CD8-positive, alpha-beta memory T cell (primary cell): ENCODE data around the gene HDGFL2. TPM values are rescaled to one million over a fixed set of nuclear protein-coding genes. Genes with fewer than 3 reads are reported as not detected.

ENCODE experiments used
- CTCF ChIA-PET: fragments of 350-600 bp; sonication (Branson Sonifier 250); formaldehyde crosslinking; loops from one replicate; lab custom pipeline; 2021; ENCODE audit warnings: antibody characterized with exemption; lab: Charles Lee
- POLR2A ChIA-PET: fragments of 350-600 bp; sonication (Branson Sonifier 250); formaldehyde crosslinking; loops from one replicate; lab custom pipeline; 2021; ENCODE audit warnings: antibody characterized with exemption; lab: Charles Lee
- DNase-seq, 5 donors: peaks; one replicate each; pipeline versions ENCODE4 v3.0.0 to v3.0.0-alpha.2; 2020 to 2022; ENCODE audit warnings: mixed read lengths in 1 of 5
- H3K27ac ChIP-seq: one replicate; pipeline ENCODE4 v1.7.0; 2013; ENCODE audit warnings: low read depth, mild to moderate bottlenecking, low read length, moderate library complexity
- H3K27me3 ChIP-seq: 2 replicates; pipeline ENCODE4 v1.7.0; 2013; ENCODE audit warnings: low read length, mild to moderate bottlenecking; ENCODE audit not compliant: insufficient read depth, poor library complexity, severe bottlenecking
- H3K36me3 ChIP-seq: 2 replicates; pipeline ENCODE4 v1.7.0; 2013; ENCODE audit warnings: mild to moderate bottlenecking, low read length, moderate library complexity; ENCODE audit not compliant: insufficient read depth
- H3K4me1 ChIP-seq: 2 replicates; pipeline ENCODE4 v1.7.0; 2013; ENCODE audit warnings: mild to moderate bottlenecking, low read length, moderate library complexity; ENCODE audit not compliant: insufficient read depth
- H3K4me3 ChIP-seq: 2 replicates; pipeline ENCODE4 v1.7.0; 2013; ENCODE audit warnings: mild to moderate bottlenecking, low read length
- H3K9me3 ChIP-seq: 2 replicates; pipeline ENCODE4 v1.7.0; 2013; ENCODE audit warnings: mild to moderate bottlenecking, low read length
- H3K27ac Mint-ChIP-seq, 8 donors: one replicate each; pipeline ENCODE4 v1.8.0; 2020 to 2021; ENCODE audit warnings: mixed read lengths in 8 of 8, mild to moderate bottlenecking in 6 of 8, inconsistent platforms in 3 of 8, moderate library complexity in 3 of 8
- H3K27me3 Mint-ChIP-seq, 2 donors: one replicate each; pipeline ENCODE4 v1.8.0; 2020 to 2021; ENCODE audit warnings: mixed read lengths in 2 of 2, mild to moderate bottlenecking in 1 of 2, moderate library complexity in 1 of 2
- H3K36me3 Mint-ChIP-seq, 3 donors: one replicate each; pipeline ENCODE4 v1.8.0; 2020 to 2021; ENCODE audit warnings: mixed read lengths in 3 of 3, inconsistent platforms in 1 of 3, mild to moderate bottlenecking in 1 of 3
- H3K4me1 Mint-ChIP-seq, 3 donors: one replicate each; pipeline ENCODE4 v1.8.0; 2020 to 2021; ENCODE audit warnings: mixed read lengths in 3 of 3, inconsistent platforms in 1 of 3, mild to moderate bottlenecking in 1 of 3
- H3K4me3 Mint-ChIP-seq, 7 donors: one replicate each; pipeline ENCODE4 v1.8.0; 2020 to 2021; ENCODE audit warnings: mixed read lengths in 7 of 7, mild to moderate bottlenecking in 6 of 7, moderate library complexity in 4 of 7, inconsistent platforms in 2 of 7
- H3K9me3 Mint-ChIP-seq, 5 donors: one replicate each; pipeline ENCODE4 v1.8.0; 2020 to 2022; ENCODE audit warnings: mixed read lengths in 5 of 5, mild to moderate bottlenecking in 3 of 5, moderate library complexity in 2 of 5, inconsistent platforms in 1 of 5
- polyA plus RNA-seq: library from polyadenylated mRNA; unstranded; fragments of 300-500 nt; fragmentation: Illumina TruSeq; gene quantifications from one replicate; pipeline ENCODE4 v1.2.3, GENCODE V29; 2021
- total RNA-seq, 2 experiments: library from RNA; stranded (reverse); gene quantifications; one replicate each; pipeline ENCODE4 v1.2.3, GENCODE V29; 2021

HDGFL2 gene
- total and polyA plus RNA-seq, 3 experiments from 2014 or later, result 24.9 to 45.4 (median 42.7) TPM

DNA sequence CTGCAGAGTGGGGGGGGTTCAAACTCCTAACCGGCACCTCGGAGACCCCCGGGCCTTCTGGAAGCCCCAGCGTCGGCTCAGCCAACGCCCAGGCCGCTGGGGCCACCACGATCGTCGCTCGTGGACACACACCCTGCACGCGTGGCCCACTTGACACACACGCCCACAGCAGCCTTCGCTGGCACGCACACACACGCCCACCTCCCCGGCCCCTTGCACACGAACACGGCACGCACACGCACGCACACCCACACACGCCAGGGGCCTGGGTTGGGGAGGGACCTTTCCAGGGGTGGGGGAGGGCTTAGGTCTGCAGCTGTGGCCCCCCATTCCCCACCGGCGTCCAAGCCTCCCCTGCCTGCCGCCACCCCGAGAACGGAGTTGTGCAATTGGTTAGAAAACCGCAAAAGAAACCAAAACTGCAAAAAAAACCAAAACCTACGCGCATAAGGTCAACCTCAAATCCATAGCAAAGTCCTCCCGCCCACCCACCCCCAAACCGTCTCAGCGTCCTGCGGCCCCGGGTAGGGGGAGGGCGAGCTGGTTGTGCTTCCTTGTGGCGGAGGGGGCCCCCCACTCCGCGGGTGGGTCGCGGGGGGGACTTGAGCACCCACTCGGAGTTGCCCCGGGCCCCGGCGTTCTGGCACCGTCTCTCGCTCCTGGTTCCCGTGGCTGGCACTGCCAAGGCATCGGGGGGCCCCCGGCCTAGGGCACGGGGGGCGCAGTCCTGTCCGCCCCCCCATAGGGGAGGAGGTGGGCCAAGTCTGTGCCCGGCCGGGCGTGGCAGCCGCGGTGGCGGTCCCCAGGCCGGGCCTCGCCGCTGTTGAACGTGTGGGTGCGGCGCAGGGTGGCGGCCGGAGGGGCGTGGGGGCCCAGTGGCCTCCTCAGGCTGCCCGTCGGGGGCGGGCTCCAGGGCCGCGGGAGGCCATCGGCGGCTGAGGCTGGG lies 71.1 kb downstream of the HDGFL2 start:
- H3K36me3 Mint-ChIP-seq, result no peaks in the 10 kb centered on the region
- H3K4me1 ChIP-seq, result no peaks in the 10 kb centered on the region
- peaks cover 0 to 5% (median 0%) of the 10 kb centered on the region in 3 donors for H3K4me1 Mint-ChIP-seq
- H3K27ac Mint-ChIP-seq, result no peak overlapping the region
- no peak for DNase-seq
- H3K9me3 ChIP-seq, result no peaks in the 10 kb centered on the region
- no peaks in the 10 kb centered on the region for H3K36me3 ChIP-seq
- ChIA-PET POLR2A (no interaction called here), CTCF (no interaction called here)
- no peak overlapping the region for H3K4me3 ChIP-seq
- H3K27me3 Mint-ChIP-seq, result peaks cover 7 to 22% of the 10 kb centered on the region in 2 donors
- H3K27ac ChIP-seq, result no peak overlapping the region
- peaks cover 0 to 4% (median 0%) of the 10 kb centered on the region in 5 donors for H3K9me3 Mint-ChIP-seq
- H3K27me3 ChIP-seq, result no peaks in the 10 kb centered on the region
- no peak overlapping the region for H3K4me3 Mint-ChIP-seq

DNA sequence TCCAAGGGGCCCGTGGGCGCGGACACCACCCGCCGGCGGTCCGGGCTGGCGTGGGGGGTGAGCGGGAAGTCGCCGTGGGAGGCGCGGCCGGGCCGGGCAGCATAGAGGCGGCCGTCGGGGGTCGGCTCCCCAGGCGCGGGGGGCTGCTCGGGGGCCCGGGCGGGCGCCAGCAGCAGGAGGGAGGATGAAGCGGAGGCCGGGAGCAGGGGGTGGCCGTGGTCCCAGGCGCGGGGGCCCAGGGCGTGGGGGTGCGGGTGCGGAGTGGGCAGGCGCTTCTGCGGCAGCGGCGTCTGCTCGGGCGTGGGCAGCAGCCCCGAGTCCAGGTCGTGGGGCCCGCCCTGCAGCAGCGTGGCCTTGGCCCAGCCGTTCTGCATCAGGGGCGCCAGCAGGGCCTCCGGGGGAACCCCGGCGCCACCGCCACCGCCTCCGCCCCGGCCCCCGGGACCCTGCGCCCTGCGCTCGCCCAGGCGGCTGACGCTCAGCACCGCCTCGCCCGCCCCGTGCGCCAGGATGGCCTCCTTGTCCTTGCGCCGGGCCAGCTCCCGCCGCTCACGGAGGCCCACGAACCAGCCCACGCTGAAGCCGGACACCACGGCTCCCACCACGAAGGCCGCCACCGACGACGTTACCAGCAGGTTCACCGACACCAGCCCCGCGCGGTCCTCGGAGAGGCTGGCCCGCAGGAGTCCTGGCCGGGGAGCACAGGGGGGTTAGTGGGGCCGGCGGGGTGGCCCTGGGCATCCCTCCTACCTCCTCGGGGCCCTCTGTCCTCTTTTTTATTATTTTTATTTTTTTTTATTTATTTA lies 71.9 kb downstream of the HDGFL2 start:
- no peak overlapping the region for H3K27ac ChIP-seq
- ChIA-PET POLR2A (no interaction called here), CTCF (no interaction called here)
- H3K36me3 ChIP-seq, result no peaks in the 10 kb centered on the region
- Mint-ChIP-seq H3K27ac (no peak overlapping the region), H3K9me3 (peaks cover 0 to 4% (median 0%) of the 10 kb centered on the region in 5 donors), H3K36me3 (no peaks in the 10 kb centered on the region), H3K4me3 (no peak overlapping the region), H3K4me1 (peaks cover 0 to 5% (median 0%) of the 10 kb centered on the region in 3 donors), H3K27me3 (peaks cover 7 to 18% of the 10 kb centered on the region in 2 donors)
- H3K4me3 ChIP-seq, result no peak overlapping the region
- no peaks in the 10 kb centered on the region for H3K4me1 ChIP-seq
- no peak for DNase-seq
- no peaks in the 10 kb centered on the region for H3K9me3 ChIP-seq
- H3K27me3 ChIP-seq, result no peaks in the 10 kb centered on the region

DNA sequence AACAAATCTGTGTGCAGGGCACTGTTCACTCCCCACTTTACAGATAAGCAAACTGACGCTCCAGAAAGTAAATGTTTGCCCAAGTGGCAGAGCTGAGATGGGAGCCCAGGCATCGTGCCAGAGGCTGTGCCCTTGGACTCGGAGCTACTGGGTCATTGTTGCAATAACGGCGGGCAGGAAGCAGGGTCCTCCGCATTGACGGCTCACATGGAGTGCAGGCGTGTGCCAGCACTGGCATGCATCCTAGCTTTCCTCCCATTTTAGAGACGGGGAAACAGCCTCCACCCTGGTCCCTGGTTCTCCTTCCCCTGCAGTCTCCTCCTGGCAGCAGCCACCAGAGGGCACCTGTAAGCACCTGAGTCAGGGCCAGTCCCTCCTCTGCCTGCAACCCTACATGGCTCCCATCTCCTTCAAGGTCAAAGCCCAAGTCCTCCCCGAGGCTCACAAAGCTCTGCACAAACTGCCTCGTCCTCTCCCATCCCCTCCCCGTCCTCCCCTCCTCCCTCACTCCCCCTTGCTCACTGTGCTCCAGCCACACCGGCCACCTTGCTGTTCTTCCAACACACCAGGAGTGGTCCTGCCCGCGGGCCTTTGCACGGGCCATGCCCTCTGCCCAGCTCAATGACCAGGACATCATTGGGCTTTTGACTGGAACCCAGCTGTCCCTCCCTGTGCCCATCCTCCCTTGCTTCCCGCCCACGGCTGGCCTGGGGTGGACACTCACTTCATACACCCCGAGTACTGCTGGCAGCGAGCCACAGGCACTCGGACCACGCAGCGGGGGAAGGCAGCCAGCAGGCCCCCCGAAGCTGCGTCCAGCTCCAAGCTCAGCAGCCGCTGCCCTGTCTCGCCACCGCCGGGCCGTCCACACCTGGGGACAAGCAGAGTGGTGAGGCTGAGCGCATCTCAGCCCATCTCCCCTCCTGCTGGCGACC lies 75.5 kb downstream of the HDGFL2 start:
- no peaks in the 10 kb centered on the region for H3K9me3 ChIP-seq
- Mint-ChIP-seq H3K4me3 (no peak overlapping the region), H3K9me3 (peaks cover 0 to 1% (median 0%) of the 10 kb centered on the region in 5 donors), H3K27me3 (peaks cover 0 to 15% of the 10 kb centered on the region in 2 donors), H3K27ac (no peak overlapping the region), H3K4me1 (no peaks in the 10 kb centered on the region), H3K36me3 (no peaks in the 10 kb centered on the region)
- ChIA-PET CTCF (no interaction called here), POLR2A (no interaction called here)
- H3K36me3 ChIP-seq, result no peaks in the 10 kb centered on the region
- no peaks in the 10 kb centered on the region for H3K27me3 ChIP-seq
- no peaks in the 10 kb centered on the region for H3K4me1 ChIP-seq
- no peak for DNase-seq
- no peak overlapping the region for H3K27ac ChIP-seq
- H3K4me3 ChIP-seq, result no peak overlapping the region

DNA sequence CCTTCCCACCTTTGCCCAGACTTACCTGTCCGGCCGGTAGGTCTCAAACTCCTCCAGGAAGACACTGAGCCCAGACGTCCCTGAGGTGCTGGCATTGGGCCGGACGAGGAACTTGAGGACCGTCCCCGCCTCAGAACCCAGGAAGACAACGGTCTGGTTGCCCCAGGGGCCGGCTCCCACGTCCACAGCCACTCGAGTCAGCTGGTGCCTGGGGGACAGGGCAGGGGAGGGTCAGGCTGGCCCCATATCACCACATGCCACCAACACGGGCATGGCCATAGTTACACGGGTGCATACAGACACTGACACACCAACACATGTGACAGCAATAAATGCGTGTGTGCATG lies 76.1 kb downstream of the HDGFL2 start:
- Histone ChIP-seq H3K27ac (no peak overlapping the region), H3K4me3 (no peak overlapping the region), H3K36me3 (no peaks in the 10 kb centered on the region), H3K9me3 (no peaks in the 10 kb centered on the region), H3K27me3 (no peaks in the 10 kb centered on the region), H3K4me1 (no peaks in the 10 kb centered on the region)
- CTCF ChIA-PET, result no interaction called here
- DNase-seq, result no peak
- peaks cover 5 to 21% of the 10 kb centered on the region in 2 donors for H3K27me3 Mint-ChIP-seq
- no peaks in the 10 kb centered on the region for H3K36me3 Mint-ChIP-seq
- POLR2A ChIA-PET, result no interaction called here
- H3K27ac Mint-ChIP-seq, result no peak overlapping the region
- H3K4me1 Mint-ChIP-seq, result no peaks in the 10 kb centered on the region
- H3K9me3 Mint-ChIP-seq, result peaks cover 0 to 1% (median 0%) of the 10 kb centered on the region in 5 donors
- no peak overlapping the region for H3K4me3 Mint-ChIP-seq

DNA sequence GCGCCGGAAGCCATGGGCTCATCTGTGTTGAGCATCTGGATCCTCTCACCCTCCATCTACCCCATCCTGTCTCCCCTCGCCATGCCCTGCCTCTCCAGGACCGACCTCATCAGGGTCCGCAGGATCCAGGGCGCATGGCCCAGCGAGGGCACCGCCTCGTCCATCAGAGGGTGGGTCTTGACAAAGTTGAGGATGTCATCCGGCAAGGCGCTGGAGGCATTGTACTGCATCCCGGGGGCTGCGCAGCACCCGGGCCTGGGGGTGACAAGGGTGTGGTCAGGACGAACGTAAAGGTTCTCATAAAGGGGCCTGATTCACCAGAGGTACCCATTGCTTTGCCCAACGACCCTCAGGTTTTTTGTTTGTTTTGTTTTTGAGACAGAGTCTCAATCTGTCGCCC lies 77.9 kb downstream of the HDGFL2 start:
- Mint-ChIP-seq H3K9me3 (peaks cover 0 to 1% (median 0%) of the 10 kb centered on the region in 5 donors), H3K4me1 (no peaks in the 10 kb centered on the region), H3K27me3 (peaks cover 5 to 24% of the 10 kb centered on the region in 2 donors), H3K4me3 (no peak overlapping the region), H3K36me3 (no peaks in the 10 kb centered on the region), H3K27ac (peak overlapping the region in 1 of 8 donors; percentile 43)
- no peak for DNase-seq
- Histone ChIP-seq H3K4me1 (no peaks in the 10 kb centered on the region), H3K36me3 (no peaks in the 10 kb centered on the region), H3K9me3 (no peaks in the 10 kb centered on the region), H3K4me3 (no peak overlapping the region), H3K27ac (no peak overlapping the region), H3K27me3 (no peaks in the 10 kb centered on the region)
- ChIA-PET CTCF (no interaction called here), POLR2A (no interaction called here)

DNA sequence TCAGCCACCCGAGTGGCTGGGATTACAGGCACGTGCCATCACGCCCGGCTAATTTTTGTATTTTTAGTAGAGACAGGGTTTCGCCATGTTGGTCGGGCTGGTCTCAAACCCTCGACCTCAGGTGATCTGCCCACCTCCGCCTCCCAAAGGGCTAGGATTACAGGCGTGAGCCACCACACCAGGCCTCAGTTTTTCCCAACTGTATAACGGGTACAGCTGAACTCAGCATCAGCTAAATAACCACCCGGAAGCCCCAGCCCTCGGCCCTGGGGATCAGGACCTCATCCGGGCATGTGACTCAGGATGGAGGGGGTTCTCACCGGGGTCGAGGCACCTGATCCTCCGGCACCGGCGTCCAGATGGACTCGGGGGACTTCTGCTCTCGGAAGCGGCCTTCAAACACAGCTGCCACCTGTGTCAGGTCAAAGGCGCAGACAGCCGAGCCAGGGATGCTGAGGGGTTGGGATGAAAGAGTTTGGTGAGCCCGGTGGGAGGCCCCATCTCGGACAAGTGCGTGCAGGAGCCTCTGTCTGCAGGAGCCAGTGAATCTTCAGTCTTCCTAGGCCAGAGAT lies 78.5 kb downstream of the HDGFL2 start:
- peaks cover 5 to 23% of the 10 kb centered on the region in 2 donors for H3K27me3 Mint-ChIP-seq
- Histone ChIP-seq H3K27ac (no peak overlapping the region), H3K4me3 (no peak overlapping the region), H3K4me1 (no peaks in the 10 kb centered on the region), H3K36me3 (no peaks in the 10 kb centered on the region), H3K27me3 (no peaks in the 10 kb centered on the region), H3K9me3 (no peaks in the 10 kb centered on the region)
- peaks cover 0 to 1% (median 0%) of the 10 kb centered on the region in 5 donors for H3K9me3 Mint-ChIP-seq
- ChIA-PET POLR2A (no interaction called here), CTCF (no interaction called here)
- H3K4me1 Mint-ChIP-seq, result no peaks in the 10 kb centered on the region
- H3K36me3 Mint-ChIP-seq, result no peaks in the 10 kb centered on the region
- H3K27ac Mint-ChIP-seq, result no peak overlapping the region
- no peak overlapping the region for H3K4me3 Mint-ChIP-seq
- no peak for DNase-seq
